Dedifferentiated amniotic fluid mesenchymal stem cell (primary cell): ENCODE measurements around the gene FADS6.
"Not testable (repeated sequence)": the region's sequence is repeated elsewhere in the genome, so short reads cannot be mapped to it uniquely, and the experiment has no call there.

ENCODE experiments used
- DNase-seq: peaks from one replicate; pipeline ENCODE4 v3.0.0-alpha.2; 2016; ENCODE audit errors: extremely low spot score

FADS6 gene

GRCh38 chr17:74921026-74921681 lies 27.7 kb upstream of the FADS6 start:
- DNase-seq, result no peak

- no peak for DNase-seq
Measured at GRCh38 chr17:74920642-74921025, 27.2 kb upstream of the FADS6 start.

- DNase-seq, result no peak
Measured at GRCh38 chr17:74920306-74920620, 26.8 kb upstream of the FADS6 start.

GRCh38 chr17:74919440-74920305 lies 26.2 kb upstream of the FADS6 start:
- DNase-seq, result no peak

GRCh38 chr17:74918906-74919305 lies 25.5 kb upstream of the FADS6 start:
- no peak for DNase-seq

GRCh38 chr17:74917430-74917829 lies 24.0 kb upstream of the FADS6 start:
- DNase-seq, result no peak

- no peak for DNase-seq
Measured at GRCh38 chr17:74916851-74917199, 23.4 kb upstream of the FADS6 start.

- DNase-seq, result no peak
Measured at GRCh38 chr17:74916136-74916850, 22.9 kb upstream of the FADS6 start.

- not testable (repeated sequence) for DNase-seq
Measured at GRCh38 chr17:74911423-74911822, 18.0 kb upstream of the FADS6 start.

GRCh38 chr17:74909097-74909496 lies 15.7 kb upstream of the FADS6 start:
- not testable (repeated sequence) for DNase-seq

GRCh38 chr17:74907012-74907411 lies 13.6 kb upstream of the FADS6 start:
- DNase-seq, result no peak

- DNase-seq, result not testable (repeated sequence)
Measured at GRCh38 chr17:74906214-74906793, 12.9 kb upstream of the FADS6 start.

GRCh38 chr17:74904687-74905409 lies 11.4 kb upstream of the FADS6 start:
- no peak for DNase-seq

GRCh38 chr17:74903671-74904070 lies 10.2 kb upstream of the FADS6 start:
- DNase-seq, result no peak

GRCh38 chr17:74903034-74903433 lies 9.6 kb upstream of the FADS6 start:
- no peak for DNase-seq

GRCh38 chr17:74901353-74902135 lies 8.1 kb upstream of the FADS6 start:
- DNase-seq, result no peak

GRCh38 chr17:74900208-74900607 lies 6.8 kb upstream of the FADS6 start:
- no peak for DNase-seq

GRCh38 chr17:74898376-74898946 lies 5.0 kb upstream of the FADS6 start:
- no peak for DNase-seq

- DNase-seq, result no peak
Measured at GRCh38 chr17:74893936-74894671, 671 bp upstream of the FADS6 start.
